Ovary (tissue), 9 donors: ENCODE data around the gene WIZ. TPM values are rescaled to one million over a fixed set of nuclear protein-coding genes. Genes with fewer than 3 reads are reported as not detected.

ENCODE experiments used
- DNase-seq, 5 donors: peaks; one replicate each; pipeline ENCODE4 v3.0.0-alpha.2; 2019 to 2020
- H3K27ac ChIP-seq, 2 donors: fragments of 200-600 bp; one replicate each; pipeline versions ENCODE4 v1.5.1 to v1.8.0; 2019 to 2022
- H3K27me3 ChIP-seq: fragments of 200-600 bp; one replicate; pipeline ENCODE4 v1.8.0; 2022
- H3K36me3 ChIP-seq: fragments of 200-600 bp; sonication (generic); one replicate; pipeline ENCODE4 v1.5.1; 2019
- H3K4me1 ChIP-seq: one replicate; pipeline ENCODE4 v1.8.1; 2013; ENCODE audit warnings: mild to moderate bottlenecking, moderate library complexity; ENCODE audit not compliant: insufficient read depth
- H3K4me3 ChIP-seq: fragments of 200-600 bp; sonication (generic); one replicate; pipeline ENCODE4 v1.5.1; 2017
- H3K9me3 ChIP-seq, 2 donors: fragments of 200-600 bp in 1 of 2; sonication (generic) in 1 of 2; one replicate each; pipeline versions ENCODE4 v1.5.1 to v1.8.1; 2013 to 2019; ENCODE audit warnings: mild to moderate bottlenecking in 1 of 2, moderate library complexity in 1 of 2
- EP300 ChIP-seq: sonication (generic); formaldehyde crosslinking; IDR thresholded peaks from one replicate; pipeline ENCODE4 v1.6.1; 2017; ENCODE audit warnings: antibody characterized with exemption
- POLR2A ChIP-seq: fragments of 450-650 bp; IDR thresholded peaks from one replicate; pipeline ENCODE4 v1.6.1; 2017; ENCODE audit warnings: antibody characterized with exemption, mild to moderate bottlenecking, moderate library complexity
- WGBS, 3 donors: extraction: QIAGEN DNeasy Blood & Tissue Kit in 1 of 3; methylation state at CpG; one replicate each; pipeline versions ENCODE4 v1.1.5 to v1.1.7; 2013 to 2017; 5-methylcytosine and 5-hydroxymethylcytosine counted together
- intact Hi-C, 4 donors: fragments of 100-400 bp; cut with DNase I; formaldehyde crosslinking; loops; one replicate each; pipeline versions ENCODE4 v1.11.0 to v1.15.1; 2022 to 2023
- polyA plus RNA-seq, 2 donors: library from polyadenylated mRNA; stranded (reverse); fragments of 200-250 nt in 1 of 2; fragments of 350-450 nt in 1 of 2; fragmentation: Illumina TruSeq in 1 of 2; extraction: RNeasy Lipid Tissue Mini Kit (QIAGEN cat#74804) in 1 of 2; gene quantifications; one replicate each; pipeline ENCODE4 v1.2.3, GENCODE V29; 2013 to 2014
- total RNA-seq, 7 donors: library from RNA; depleted of rRNA in 2 of 7; stranded (reverse); fragments of >200 nt in 2 of 7; fragmentation: NEBNext Ultra II Directional in 3 of 7; extraction: Animal tissue kit (Norgen Biotek cat#: 25700) in 3 of 7; gene quantifications; one replicate each; pipeline versions ENCODE4 v1.1.0 to v1.2.4, GENCODE V29; 2016 to 2023
- TF ChIP-seq, protein P1 (sequence below), 3 donors: fragments of 450-650 bp in 2 of 3; fragments of 200-600 bp in 1 of 3; IDR thresholded peaks; one replicate each; pipeline versions ENCODE4 v1.5.1 to v1.8.0; 2016 to 2022; ENCODE audit warnings: antibody characterized with exemption in 3 of 3, mild to moderate bottlenecking in 1 of 3
- donor health status: DM: no; HTN: no; CAD: no; lungs with moderate emphysema.
- donor health status: DM: no; HTN: no; CAD: no.
- donor health status: Bipolar disorder and iron deficiency.
- donor health status: DM: yes; HTN: yes; CAD: no.
- donor health status: DM: no; HTN: no; CAD: no.
- donor health status: DM: yes; HTN: yes; CAD: no.

Gene WIZ
- total and polyA plus RNA-seq, 9 donors: 4.8 to 46.5 (median 38.2) TPM

DNA sequence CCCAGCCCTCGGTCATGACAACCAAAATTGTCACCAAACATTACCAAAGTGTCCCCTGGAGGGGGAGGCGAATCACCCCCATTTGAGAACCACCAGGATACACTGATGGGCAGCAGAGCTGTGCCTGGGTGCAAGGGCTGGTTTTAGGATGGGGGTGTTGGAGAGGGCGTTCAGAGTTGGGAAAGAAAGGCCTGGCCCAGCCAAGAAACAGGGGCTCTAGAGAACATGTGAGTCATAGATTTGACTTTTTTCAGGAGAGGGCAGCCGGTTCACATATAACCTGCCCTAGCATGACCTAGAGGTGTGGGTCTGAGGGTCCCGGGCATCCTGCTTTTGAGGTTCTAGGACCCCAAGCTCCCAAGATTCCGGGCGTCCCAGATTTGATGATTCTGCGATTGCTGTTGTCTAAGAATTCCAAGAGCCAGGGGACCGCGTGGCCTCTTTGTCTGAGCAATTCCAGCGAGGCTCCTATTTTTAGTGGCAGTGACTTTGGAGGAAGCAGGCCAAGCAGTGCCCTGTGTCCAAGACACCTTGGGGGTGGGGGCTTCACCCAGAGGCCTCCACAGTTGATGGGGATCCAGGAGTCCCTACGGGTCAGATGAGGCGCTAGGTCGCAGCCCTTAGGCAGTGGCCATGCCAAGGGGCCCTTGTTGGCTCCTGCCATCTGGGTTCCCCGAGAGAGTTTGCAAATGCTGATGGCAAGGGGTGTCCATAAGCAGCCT lies 5.1 kb downstream of the WIZ start:
- H3K4me1 ChIP-seq: peaks cover 10% of the 10 kb centered on the region
- no peaks in the 10 kb centered on the region for H3K9me3 ChIP-seq
- no peaks in the 10 kb centered on the region for H3K36me3 ChIP-seq
- intact Hi-C loops: no loop called here
- H3K4me3 ChIP-seq: no peak overlapping the region
- peak in 1 of 5 donors; percentile 15 for DNase-seq
- no peak overlapping the region for H3K27ac ChIP-seq
- H3K27me3 ChIP-seq: no peaks in the 10 kb centered on the region
- TF ChIP-seq EP300 (no peak), POLR2A (no peak)
- TF ChIP-seq, protein P1, sequence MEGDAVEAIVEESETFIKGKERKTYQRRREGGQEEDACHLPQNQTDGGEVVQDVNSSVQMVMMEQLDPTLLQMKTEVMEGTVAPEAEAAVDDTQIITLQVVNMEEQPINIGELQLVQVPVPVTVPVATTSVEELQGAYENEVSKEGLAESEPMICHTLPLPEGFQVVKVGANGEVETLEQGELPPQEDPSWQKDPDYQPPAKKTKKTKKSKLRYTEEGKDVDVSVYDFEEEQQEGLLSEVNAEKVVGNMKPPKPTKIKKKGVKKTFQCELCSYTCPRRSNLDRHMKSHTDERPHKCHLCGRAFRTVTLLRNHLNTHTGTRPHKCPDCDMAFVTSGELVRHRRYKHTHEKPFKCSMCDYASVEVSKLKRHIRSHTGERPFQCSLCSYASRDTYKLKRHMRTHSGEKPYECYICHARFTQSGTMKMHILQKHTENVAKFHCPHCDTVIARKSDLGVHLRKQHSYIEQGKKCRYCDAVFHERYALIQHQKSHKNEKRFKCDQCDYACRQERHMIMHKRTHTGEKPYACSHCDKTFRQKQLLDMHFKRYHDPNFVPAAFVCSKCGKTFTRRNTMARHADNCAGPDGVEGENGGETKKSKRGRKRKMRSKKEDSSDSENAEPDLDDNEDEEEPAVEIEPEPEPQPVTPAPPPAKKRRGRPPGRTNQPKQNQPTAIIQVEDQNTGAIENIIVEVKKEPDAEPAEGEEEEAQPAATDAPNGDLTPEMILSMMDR (IDR thresholded peaks at IDR 0.05): no peak
- 76 to 89% (median 88%) methylated on average over 15 of the region's 15 CpGs for WGBS, 3 donors

DNA sequence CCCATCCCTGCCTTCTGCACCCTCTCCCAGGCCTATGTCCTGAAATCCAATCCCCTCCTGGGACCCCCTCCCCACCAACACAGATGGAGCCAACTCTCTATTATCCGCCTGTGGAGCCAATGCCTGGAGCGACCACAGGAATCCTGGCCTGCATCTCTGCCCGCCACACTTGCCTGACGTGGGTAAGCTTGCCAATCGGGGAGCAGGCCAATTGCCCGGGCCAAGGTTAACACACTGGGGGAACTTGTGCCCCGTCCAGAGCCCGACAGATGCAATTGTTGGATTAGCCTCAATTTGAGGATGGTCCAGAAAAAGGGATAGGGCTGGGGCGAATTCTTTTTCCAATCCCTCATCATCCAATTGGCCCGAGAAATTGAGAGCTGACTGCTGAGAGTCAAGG lies 5.9 kb downstream of the WIZ start:
- Histone ChIP-seq H3K27me3 (no peaks in the 10 kb centered on the region), H3K27ac (no peak overlapping the region), H3K4me3 (no peak overlapping the region), H3K9me3 (no peaks in the 10 kb centered on the region), H3K36me3 (no peaks in the 10 kb centered on the region), H3K4me1 (peaks cover 5% of the 10 kb centered on the region)
- 73 to 77% (median 74%) methylated on average over 10 of the region's 10 CpGs for WGBS, 3 donors
- intact Hi-C loops: no loop called here
- TF ChIP-seq POLR2A: no peak
- TF ChIP-seq, protein P1 (IDR thresholded peaks at IDR 0.05): no peak
- TF ChIP-seq EP300: no peak
- peak in 2 of 5 donors; percentile 12 to 18 for DNase-seq

DNA sequence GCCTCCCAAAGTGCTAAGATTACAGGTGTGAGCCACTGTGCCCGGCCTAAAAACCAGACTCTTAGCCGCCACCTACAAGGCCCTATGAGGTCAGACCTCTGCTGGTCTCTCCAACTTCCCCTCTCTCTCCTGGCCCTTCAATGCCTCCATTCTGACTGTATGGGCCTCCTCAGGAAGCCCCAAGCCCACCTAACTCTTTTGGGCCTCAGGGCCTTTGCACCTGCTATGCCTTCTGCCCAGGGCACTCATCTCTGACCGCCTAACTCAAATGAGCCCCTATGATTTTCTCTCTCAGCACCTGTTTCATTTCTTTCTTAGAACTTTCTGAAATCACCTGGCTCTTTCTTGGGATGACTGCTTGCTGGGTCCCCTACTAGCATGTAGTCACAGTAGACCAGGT lies 6.4 kb downstream of the WIZ start:
- TF ChIP-seq EP300 (no peak), POLR2A (no peak)
- TF ChIP-seq, protein P1 (IDR thresholded peaks at IDR 0.05): no peak
- Histone ChIP-seq H3K4me1 (no peaks in the 10 kb centered on the region), H3K9me3 (no peaks in the 10 kb centered on the region), H3K36me3 (no peaks in the 10 kb centered on the region), H3K4me3 (no peak overlapping the region), H3K27me3 (no peaks in the 10 kb centered on the region), H3K27ac (no peak overlapping the region)
- intact Hi-C loops: no loop called here
- 89 to 96% (median 92%) methylated on average over 3 of the region's 3 CpGs for WGBS, 3 donors
- DNase-seq: peak in 1 of 5 donors; percentile 2

DNA sequence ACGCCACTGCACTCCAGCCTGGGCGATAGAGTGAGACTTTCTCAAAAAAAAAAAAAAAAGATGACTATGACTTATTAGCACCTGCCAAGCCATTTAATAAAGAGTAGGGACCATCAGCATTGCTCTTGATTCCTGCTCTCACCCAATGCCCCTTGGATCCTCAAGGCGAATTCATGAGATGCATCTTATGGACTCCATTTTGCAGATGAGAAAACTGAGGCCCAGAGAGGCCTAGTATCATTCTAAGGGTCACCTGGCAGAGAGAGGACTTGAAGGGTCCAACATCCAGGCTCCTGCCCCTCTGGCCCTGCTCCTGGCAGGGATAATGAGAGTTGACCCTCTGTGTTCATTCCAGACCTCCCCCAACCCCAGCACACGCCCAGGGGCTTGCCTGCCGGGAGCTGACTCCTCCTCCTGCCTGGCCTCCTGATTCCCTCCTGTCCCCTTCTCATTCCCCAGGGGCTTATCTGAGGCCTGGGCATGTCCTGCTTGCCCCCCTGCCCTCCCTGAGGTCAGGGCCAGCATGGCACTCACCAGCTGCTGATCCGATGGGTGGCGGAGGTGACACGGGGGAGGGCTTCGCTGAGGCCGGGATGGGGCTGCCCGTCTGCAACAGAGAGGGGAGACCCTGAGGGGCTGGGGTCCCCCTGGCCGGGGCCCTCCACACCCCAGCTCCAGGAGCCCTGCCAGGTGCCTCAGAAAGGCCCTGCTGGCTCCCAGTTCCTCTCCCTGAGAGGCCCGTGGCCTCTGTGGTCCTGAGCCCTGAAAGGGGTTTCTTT lies 7.4 kb downstream of the WIZ start:
- no peak overlapping the region for H3K27ac ChIP-seq
- TF ChIP-seq EP300: no peak
- TF ChIP-seq, protein P1 (IDR thresholded peaks at IDR 0.05): no peak
- TF ChIP-seq POLR2A: no peak
- no peaks in the 10 kb centered on the region for H3K27me3 ChIP-seq
- DNase-seq: peak in 2 of 5 donors; percentile 10 to 15
- H3K9me3 ChIP-seq: no peaks in the 10 kb centered on the region
- no peaks in the 10 kb centered on the region for H3K36me3 ChIP-seq
- H3K4me3 ChIP-seq: no peak overlapping the region
- H3K4me1 ChIP-seq: no peaks in the 10 kb centered on the region
- intact Hi-C loops: no loop called here
- 66 to 74% (median 67%) methylated on average over 13 of the region's 13 CpGs for WGBS, 3 donors
